ENCODE measurements around the gene KRTAP10-1. TPM values are rescaled to one million over a fixed set of nuclear protein-coding genes. Genes with fewer than 3 reads are reported as not detected.

Gene KRTAP10-1
- total and polyA plus RNA-seq, 9 of the 15 experiments (the other 6 are each of a cell fraction or from before 2014, with no cell fraction given) = not detected

GRCh38 chr21:44499631-44500030 lies 40.4 kb downstream of the KRTAP10-1 start:
- no peak overlapping the region for H2AFZ ChIP-seq (ENCODE audit: low read depth, low read length)
- ATAC-seq = no peak
- CTCF ChIA-PET (ENCODE audit: low intra/inter-chr PET ratio) = no interaction called here
- POLR2A ChIA-PET = no interaction called here
- no peak for FAIRE-seq
- no peak for DNase-seq (ENCODE audit: extremely low read depth in 1 of 4, low spot score in 3 of 4)
- no peak overlapping the region for H3K9ac ChIP-seq (ENCODE audit: insufficient read depth in 1 of 2, low read depth in 2 of 2, low read length in 2 of 2)
- H3K9me1 ChIP-seq (ENCODE audit: control insufficient read depth, insufficient read depth, low read length) = no peaks in the 10 kb centered on the region
- no peak for TF ChIP-seq SNIP1 (IDR thresholded peaks at IDR 0.05; ENCODE audit: low read depth)
- TF ChIP-seq, protein P1, sequence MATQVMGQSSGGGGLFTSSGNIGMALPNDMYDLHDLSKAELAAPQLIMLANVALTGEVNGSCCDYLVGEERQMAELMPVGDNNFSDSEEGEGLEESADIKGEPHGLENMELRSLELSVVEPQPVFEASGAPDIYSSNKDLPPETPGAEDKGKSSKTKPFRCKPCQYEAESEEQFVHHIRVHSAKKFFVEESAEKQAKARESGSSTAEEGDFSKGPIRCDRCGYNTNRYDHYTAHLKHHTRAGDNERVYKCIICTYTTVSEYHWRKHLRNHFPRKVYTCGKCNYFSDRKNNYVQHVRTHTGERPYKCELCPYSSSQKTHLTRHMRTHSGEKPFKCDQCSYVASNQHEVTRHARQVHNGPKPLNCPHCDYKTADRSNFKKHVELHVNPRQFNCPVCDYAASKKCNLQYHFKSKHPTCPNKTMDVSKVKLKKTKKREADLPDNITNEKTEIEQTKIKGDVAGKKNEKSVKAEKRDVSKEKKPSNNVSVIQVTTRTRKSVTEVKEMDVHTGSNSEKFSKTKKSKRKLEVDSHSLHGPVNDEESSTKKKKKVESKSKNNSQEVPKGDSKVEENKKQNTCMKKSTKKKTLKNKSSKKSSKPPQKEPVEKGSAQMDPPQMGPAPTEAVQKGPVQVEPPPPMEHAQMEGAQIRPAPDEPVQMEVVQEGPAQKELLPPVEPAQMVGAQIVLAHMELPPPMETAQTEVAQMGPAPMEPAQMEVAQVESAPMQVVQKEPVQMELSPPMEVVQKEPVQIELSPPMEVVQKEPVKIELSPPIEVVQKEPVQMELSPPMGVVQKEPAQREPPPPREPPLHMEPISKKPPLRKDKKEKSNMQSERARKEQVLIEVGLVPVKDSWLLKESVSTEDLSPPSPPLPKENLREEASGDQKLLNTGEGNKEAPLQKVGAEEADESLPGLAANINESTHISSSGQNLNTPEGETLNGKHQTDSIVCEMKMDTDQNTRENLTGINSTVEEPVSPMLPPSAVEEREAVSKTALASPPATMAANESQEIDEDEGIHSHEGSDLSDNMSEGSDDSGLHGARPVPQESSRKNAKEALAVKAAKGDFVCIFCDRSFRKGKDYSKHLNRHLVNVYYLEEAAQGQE (IDR thresholded peaks at IDR 0.05; ENCODE audit: borderline replicate concordance) = peak; percentile 37; the same call in 1 of the 2 replicates
- TF ChIP-seq, protein P1 (CRISPR knock-in tag; IDR thresholded peaks at IDR 0.05; ENCODE audit: low read depth) = no peak
- intact Hi-C loops (cut with micrococcal nuclease) = no loop called here
- H3K27ac ChIP-seq (ENCODE audit: extremely low read depth, low read depth, low read length) = no peak overlapping the region
- peaks cover 0 to 29% of the 10 kb centered on the region in 2 experiments; a peak in 3 of 5 replicates for H3K4me1 ChIP-seq (replicated peaks in 1 of 2; ENCODE audit: control insufficient read depth in 2 of 2, insufficient read depth in 2 of 2, low read length in 2 of 2)
- no peaks in the 10 kb centered on the region for H3K79me2 ChIP-seq (ENCODE audit: control insufficient read depth, insufficient read depth, low read length)
- in situ Hi-C loops (cut with MboI) = loop anchor here (10.0 kb wide), 1 partner anchor 435 kb away; no protein-coding TSS in a partner anchor
- H3K4me3 ChIP-seq = no peak overlapping the region
- H4K20me1 ChIP-seq (replicated peaks; ENCODE audit: control insufficient read depth, insufficient read depth, low read length) = peaks cover 8% of the 10 kb centered on the region
- WGBS (ENCODE audit: insufficient coverage, low coverage, missing lambda C conversion rate) = 2% methylated on average over 21 of the region's 23 CpGs
- no TSS peak for BruUV-seq (replicated peaks)
- H3K4me2 ChIP-seq (ENCODE audit: insufficient read depth, low read length) = no peak overlapping the region
- peaks cover 77 to 94% of the 10 kb centered on the region in 2 experiments for H3K27me3 ChIP-seq (ENCODE audit: control insufficient read depth in 2 of 2, insufficient read depth in 2 of 2, low read length in 2 of 2)
- H3K36me3 ChIP-seq (ENCODE audit: control insufficient read depth, insufficient read depth, low read length) = no peaks in the 10 kb centered on the region
- H3K9me3 ChIP-seq (replicated peaks; ENCODE audit: control insufficient read depth, insufficient read depth, low read depth, low read length) = no peaks in the 10 kb centered on the region

All from K562 (cell line).